ENCODE measurements around the gene API5. TPM values are rescaled to one million over a fixed set of nuclear protein-coding genes. Genes with fewer than 3 reads are reported as not detected.

The API5 gene
- total and polyA plus RNA-seq, 2 experiments from 2014 or later = 36.1 to 144 TPM

GRCh38 chr11:43316451-43316850, 4.7 kb downstream of the API5 start:
- H3K4me2 ChIP-seq = no peak overlapping the region
- H2AFZ ChIP-seq = no peak overlapping the region
- H3K36me3 Mint-ChIP-seq (ENCODE audit: low read depth) = peaks cover 18% of the 10 kb centered on the region
- H3K4me3 ChIP-seq = no peak overlapping the region
- H3K4me1 ChIP-seq (ENCODE audit: insufficient read depth) = peaks cover 8% of the 10 kb centered on the region; the same call in 1 of the 2 replicates
- peaks cover 11% of the 10 kb centered on the region for H3K36me3 ChIP-seq (ENCODE audit: insufficient read depth)
- H3F3A ChIP-seq (replicated peaks; ENCODE audit: low read depth) = peaks cover 5% of the 10 kb centered on the region; the same call in 1 of the 2 replicates
- no peak overlapping the region for H3K27ac ChIP-seq (ENCODE audit: low read depth)
- no peak overlapping the region for H3K27ac Mint-ChIP-seq
- H3K9me3 Mint-ChIP-seq = no peaks in the 10 kb centered on the region
- DNase-seq (ENCODE audit: low spot score) (no peak), ATAC-seq (no peak)
- H3K4me1 Mint-ChIP-seq = peaks cover 7% of the 10 kb centered on the region
- peaks cover 13% of the 10 kb centered on the region; the same call in 1 of the 2 replicates for H4K20me1 ChIP-seq (replicated peaks; ENCODE audit: insufficient read depth)
- peaks cover 78% of the 10 kb centered on the region for H3K79me2 ChIP-seq (replicated peaks; ENCODE audit: insufficient read depth)
- TF ChIP-seq ZNF331 (CRISPR knock-in tag; IDR thresholded peaks at IDR 0.05; ENCODE audit: low read depth) = no peak
- TF ChIP-seq EZH2 (IDR thresholded peaks at IDR 0.05; ENCODE audit: low read depth, unreplicated experiment) = no peak
- no peak for TF ChIP-seq JUNB (IDR thresholded peaks at IDR 0.05; ENCODE audit: unreplicated experiment)
- TF ChIP-seq POLR2AphosphoS5 (IDR thresholded peaks at IDR 0.05; ENCODE audit: low read depth) = no peak
- TF ChIP-seq NANOG (IDR thresholded peaks at IDR 0.05; ENCODE audit: borderline replicate concordance) = no peak
- no peak for TF ChIP-seq CTCF (conservative IDR thresholded peaks at IDR 0.05; ENCODE audit: low read depth in 2 of 2)
- TF ChIP-seq EZH2phosphoT487 (IDR thresholded peaks at IDR 0.05; ENCODE audit: unreplicated experiment) = no peak
- no peak for TF ChIP-seq ETS1 (IDR thresholded peaks at IDR 0.05)
- TF ChIP-seq REST (IDR thresholded peaks at IDR 0.05; ENCODE audit: unreplicated experiment) = no peak
- no peak for TF ChIP-seq CREB1 (CRISPR knock-in tag; IDR thresholded peaks at IDR 0.05; ENCODE audit: low read depth)
- no peaks in the 10 kb centered on the region for H3K27me3 ChIP-seq (ENCODE audit: insufficient read depth)
- no peak overlapping the region for H3K4me3 Mint-ChIP-seq
- H3K27me3 Mint-ChIP-seq (ENCODE audit: insufficient read depth, low read depth, poor library complexity) = no peaks in the 10 kb centered on the region
- H3K9me2 ChIP-seq (ENCODE audit: insufficient read depth) = no peaks in the 10 kb centered on the region
